Esophagus squamous epithelium (tissue), 5 donors: Measurements from ENCODE around the gene ACTRT2. TPM values are rescaled to one million over a fixed set of nuclear protein-coding genes. Genes with fewer than 3 reads are reported as not detected.

Experiments used
- DNase-seq: peaks from one replicate; lab custom pipeline; 2025; lab: John Stamatoyannopoulos, UW
- H3K27ac ChIP-seq, 4 donors: fragments of 200-600 bp; sonication (generic); one replicate each; pipeline ENCODE4 v1.5.1; 2016 to 2019; ENCODE audit warnings: mild to moderate bottlenecking in 1 of 4
- H3K27me3 ChIP-seq, 4 donors: fragments of 200-600 bp; sonication (generic); 1 replicate in 3 of 4; 2 replicates in 1 of 4; pipeline versions ENCODE4 v1.5.1 to v1.6.0; 2017 to 2021; ENCODE audit warnings: antibody characterized with exemption in 1 of 4
- H3K36me3 ChIP-seq, 3 donors: fragments of 200-600 bp; sonication (generic); one replicate each; pipeline ENCODE4 v1.5.1; 2016 to 2019
- H3K4me1 ChIP-seq, 3 donors: fragments of 200-600 bp; sonication (generic); one replicate each; pipeline ENCODE4 v1.5.1; 2017 to 2019
- H3K4me3 ChIP-seq, 4 donors: fragments of 200-600 bp; sonication (generic); 1 replicate in 3 of 4; 2 replicates in 1 of 4; pipeline ENCODE4 v1.5.1; 2016 to 2019; ENCODE audit warnings: mild to moderate bottlenecking in 2 of 4, moderate library complexity in 1 of 4
- H3K9me3 ChIP-seq, 3 donors: fragments of 200-600 bp; sonication (generic); one replicate each; pipeline ENCODE4 v1.5.1; 2016 to 2019
- CTCF ChIP-seq, 6 experiments: fragments of 450-650 bp in 4 of 6; fragments of 200-600 bp in 2 of 6; sonication (generic) in 2 of 6; IDR thresholded peaks; one replicate each; pipeline ENCODE4 v1.5.1; 2016 to 2019; ENCODE audit warnings: antibody characterized with exemption in 6 of 6, mild to moderate bottlenecking in 4 of 6, moderate library complexity in 4 of 6
- POLR2A ChIP-seq, 4 donors: fragments of 450-650 bp; IDR thresholded peaks; one replicate each; pipeline ENCODE4 v1.6.1; 2017; ENCODE audit warnings: antibody characterized with exemption in 4 of 4, mild to moderate bottlenecking in 4 of 4, moderate library complexity in 3 of 4
- WGBS, 2 donors: methylation state at CpG; one replicate each; pipeline ENCODE4 v1.1.5; 2018; 5-methylcytosine and 5-hydroxymethylcytosine counted together
- intact Hi-C: fragments of 100-400 bp; cut with DNase I; formaldehyde crosslinking; loops from one replicate; pipeline ENCODE4 v1.15.0; 2022
- total RNA-seq, 4 donors: library from RNA; depleted of rRNA; stranded (reverse); fragments of >200 nt; gene quantifications; one replicate each; pipeline ENCODE4 v1.1.0, GENCODE V29; 2016
- donor health status: DM: yes; HTN: yes; CAD: no.

Gene ACTRT2
- total RNA-seq, 4 donors from 2014 or later = not detected

GRCh38 chr1:3037281-3038040 lies 16.2 kb downstream of the ACTRT2 start:
- no peak for DNase-seq
- WGBS, 2 donors = 75 to 81% methylated on average over 12 to 23 of the region's 32 CpGs
- H3K4me1 ChIP-seq = peaks cover 0 to 7% (median 0%) of the 10 kb centered on the region in 3 donors
- H3K27ac ChIP-seq = no peak overlapping the region
- intact Hi-C loops = no loop called here
- no peaks in the 10 kb centered on the region for H3K36me3 ChIP-seq
- H3K4me3 ChIP-seq = no peak overlapping the region
- peaks cover 0 to 70% (median 0%) of the 10 kb centered on the region in 4 donors for H3K27me3 ChIP-seq
- no peaks in the 10 kb centered on the region for H3K9me3 ChIP-seq
- TF ChIP-seq POLR2A (IDR thresholded peaks at IDR 0.05) (no peak), CTCF (IDR thresholded peaks at IDR 0.05) (no peak)

- WGBS, 2 donors = 67 to 73% methylated on average over 6 to 7 of the region's 11 CpGs
- Histone ChIP-seq H3K4me3 (no peak overlapping the region), H3K9me3 (no peaks in the 10 kb centered on the region), H3K27me3 (peaks cover 0 to 70% (median 0%) of the 10 kb centered on the region in 4 donors), H3K27ac (no peak overlapping the region), H3K36me3 (no peaks in the 10 kb centered on the region), H3K4me1 (peaks cover 0 to 7% (median 0%) of the 10 kb centered on the region in 3 donors)
- DNase-seq = no peak
- intact Hi-C loops = no loop called here
- TF ChIP-seq CTCF (IDR thresholded peaks at IDR 0.05) (no peak), POLR2A (IDR thresholded peaks at IDR 0.05) (no peak)
These were observed 16.9 kb downstream of the ACTRT2 start for GRCh38 chr1:3038113-3038551.

DNA sequence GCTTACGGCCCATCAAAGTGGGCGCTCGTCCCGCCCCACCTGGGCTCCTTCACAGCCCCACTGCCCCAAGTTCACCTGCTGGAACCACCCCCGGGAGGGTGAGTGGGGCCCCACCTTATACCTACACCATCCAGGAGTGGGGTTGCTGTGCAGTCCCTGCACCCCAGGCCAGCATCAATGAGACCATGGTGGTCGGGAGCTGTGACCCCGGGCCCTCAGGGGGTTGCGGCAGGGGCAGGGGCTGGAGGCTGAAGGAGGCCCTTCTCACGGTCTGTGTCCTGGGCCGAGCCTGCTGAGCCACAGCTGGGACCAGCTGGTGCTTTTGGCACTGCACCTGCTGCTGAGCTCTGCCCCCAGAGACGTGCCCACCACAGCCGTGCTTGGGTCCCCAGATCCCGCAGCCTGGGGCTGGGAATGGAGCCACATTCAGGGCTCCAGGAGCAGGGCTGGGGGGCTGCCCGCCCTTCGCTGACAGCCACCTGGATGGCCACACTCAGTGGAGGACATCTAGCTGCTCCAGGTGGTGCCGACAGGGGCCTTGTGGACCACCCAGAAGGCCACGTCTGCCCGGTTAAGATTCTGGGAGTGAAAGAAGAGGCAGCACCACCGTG lies 17.4 kb downstream of the ACTRT2 start:
- DNase-seq = no peak
- 70 to 85% methylated on average over 4 to 5 of the region's 19 CpGs for WGBS, 2 donors

GRCh38 chr1:3040004-3040403 lies 18.7 kb downstream of the ACTRT2 start:
- H3K27ac ChIP-seq = no peak overlapping the region
- no peaks in the 10 kb centered on the region for H3K9me3 ChIP-seq
- H3K4me3 ChIP-seq = no peak overlapping the region
- WGBS, 2 donors = 52 to 78% methylated on average over 5 to 7 of the region's 7 CpGs
- peaks cover 0 to 83% (median 0%) of the 10 kb centered on the region in 4 donors for H3K27me3 ChIP-seq
- H3K36me3 ChIP-seq = no peaks in the 10 kb centered on the region
- TF ChIP-seq CTCF (IDR thresholded peaks at IDR 0.05) (no peak), POLR2A (IDR thresholded peaks at IDR 0.05) (no peak)
- peaks cover 0 to 7% (median 0%) of the 10 kb centered on the region in 3 donors for H3K4me1 ChIP-seq
- DNase-seq = no peak
- intact Hi-C loops = no loop called here

More for the DNA sequence above, 17.4 kb downstream of the ACTRT2 start:
- Histone ChIP-seq H3K27ac (no peak overlapping the region), H3K27me3 (peaks cover 0 to 70% (median 0%) of the 10 kb centered on the region in 4 donors), H3K4me1 (peaks cover 0 to 7% (median 0%) of the 10 kb centered on the region in 3 donors), H3K9me3 (no peaks in the 10 kb centered on the region), H3K4me3 (no peak overlapping the region), H3K36me3 (no peaks in the 10 kb centered on the region)
- intact Hi-C loops = no loop called here
- TF ChIP-seq POLR2A (IDR thresholded peaks at IDR 0.05) = no peak
- no peak for TF ChIP-seq CTCF (IDR thresholded peaks at IDR 0.05)

DNA sequence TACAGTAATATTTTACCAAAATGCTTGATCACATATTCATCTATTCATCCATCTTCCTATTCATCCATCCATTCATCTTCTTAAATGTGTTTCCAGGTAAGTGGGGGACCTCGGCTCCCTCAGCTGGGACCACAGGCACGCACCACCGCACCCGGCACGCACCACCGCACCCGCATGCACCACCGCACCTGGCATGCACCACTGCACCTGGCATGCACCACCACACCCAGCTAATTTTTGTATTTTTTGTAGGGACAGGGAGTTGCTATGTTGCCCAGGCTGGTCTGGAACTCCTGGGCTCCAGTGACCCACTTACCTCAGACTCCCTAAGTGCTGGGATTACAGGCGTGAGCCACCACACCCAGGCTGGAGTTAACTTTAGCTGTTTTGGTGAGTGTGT lies 21.2 kb downstream of the ACTRT2 start:
- TF ChIP-seq POLR2A (IDR thresholded peaks at IDR 0.05) (no peak), CTCF (IDR thresholded peaks at IDR 0.05) (no peak)
- Histone ChIP-seq H3K4me1 (no peaks in the 10 kb centered on the region), H3K4me3 (no peak overlapping the region), H3K36me3 (no peaks in the 10 kb centered on the region), H3K9me3 (peaks cover 0 to 5% (median 0%) of the 10 kb centered on the region in 3 donors), H3K27me3 (peaks cover 0 to 79% (median 0%) of the 10 kb centered on the region in 4 donors), H3K27ac (no peak overlapping the region)
- no peak for DNase-seq
- 73 to 74% methylated on average over 9 of the region's 9 CpGs for WGBS, 2 donors
- intact Hi-C loops = no loop called here
